Liver (tissue), 9 donors: ENCODE data around the gene TWIST2. TPM values are rescaled to one million over a fixed set of nuclear protein-coding genes. Genes with fewer than 3 reads are reported as not detected.

Experiments
- DNase-seq: peaks from one replicate; pipeline ENCODE4 v3.0.0-alpha.2; 2017; ENCODE audit warnings: low spot score
- H3K27ac ChIP-seq, 2 donors: one replicate each; pipeline ENCODE4 v1.7.0; 2013; ENCODE audit warnings: inconsistent platforms in 2 of 2, low read length in 2 of 2, control low read depth in 1 of 2, low read depth in 1 of 2, mild to moderate bottlenecking in 1 of 2
- H3K27me3 ChIP-seq, 4 donors: one replicate each; pipeline versions ENCODE4 v1.6.1 to v1.7.0; 2013; ENCODE audit warnings: low read length in 3 of 4, inconsistent platforms in 1 of 4, mild to moderate bottlenecking in 1 of 4, moderate library complexity in 1 of 4; ENCODE audit not compliant: control insufficient read depth in 4 of 4, insufficient read depth in 4 of 4
- H3K36me3 ChIP-seq, 4 donors: one replicate each; pipeline versions ENCODE4 v1.6.1 to v1.7.0; 2013; ENCODE audit warnings: low read length in 3 of 4, mild to moderate bottlenecking in 3 of 4, low read depth in 1 of 4, moderate library complexity in 1 of 4; ENCODE audit not compliant: control insufficient read depth in 4 of 4, insufficient read depth in 3 of 4
- H3K4me1 ChIP-seq, 4 donors: one replicate each; pipeline versions ENCODE4 v1.6.1 to v1.7.0; 2013; ENCODE audit warnings: low read length in 3 of 4, mild to moderate bottlenecking in 3 of 4, moderate library complexity in 1 of 4; ENCODE audit not compliant: control insufficient read depth in 4 of 4, insufficient read depth in 4 of 4
- H3K4me3 ChIP-seq, 3 donors: one replicate each; pipeline versions ENCODE4 v1.6.1 to v1.7.0; 2013; ENCODE audit warnings: low read length in 3 of 3, control low read depth in 1 of 3, low read depth in 1 of 3, mild to moderate bottlenecking in 1 of 3
- H3K9ac ChIP-seq, 2 donors: one replicate each; pipeline ENCODE4 v1.7.0; 2013; ENCODE audit warnings: low read length in 2 of 2, mild to moderate bottlenecking in 2 of 2, moderate library complexity in 2 of 2, control low read depth in 1 of 2, low read depth in 1 of 2
- H3K9me3 ChIP-seq, 4 donors: one replicate each; pipeline versions ENCODE4 v1.6.1 to v1.7.0; 2013; ENCODE audit warnings: low read length in 3 of 4; ENCODE audit not compliant: control insufficient read depth in 4 of 4
- EGR1 ChIP-seq, 2 donors: IDR thresholded peaks; 2 replicates each; pipeline ENCODE4 v1.6.1; 2016 to 2018; ENCODE audit warnings: antibody characterized with exemption in 2 of 2, low read depth in 2 of 2
- FOXA1 ChIP-seq: IDR thresholded peaks from 2 replicates; pipeline ENCODE4 v1.6.1; 2016; ENCODE audit warnings: antibody characterized with exemption
- FOXA2 ChIP-seq: IDR thresholded peaks from 2 replicates; pipeline ENCODE4 v1.6.1; 2016; ENCODE audit warnings: antibody characterized with exemption
- GABPA ChIP-seq, 2 donors: IDR thresholded peaks in 1 of 2; conservative IDR thresholded peaks in 1 of 2; 2 replicates each; pipeline ENCODE4 v1.6.1; 2016; ENCODE audit warnings: antibody characterized with exemption in 2 of 2, mild to moderate bottlenecking in 1 of 2, moderate library complexity in 1 of 2
- HNF4A ChIP-seq, 2 donors: conservative IDR thresholded peaks; 2 replicates each; pipeline ENCODE4 v1.6.1; 2016; ENCODE audit warnings: antibody characterized with exemption in 2 of 2, mild to moderate bottlenecking in 2 of 2
- HNF4G ChIP-seq: IDR thresholded peaks from 2 replicates; pipeline ENCODE4 v1.6.1; 2016; ENCODE audit warnings: antibody characterized with exemption
- JUND ChIP-seq, 2 donors: IDR thresholded peaks; 2 replicates each; pipeline ENCODE4 v1.6.1; 2016; ENCODE audit warnings: antibody characterized with exemption in 2 of 2
- NR2F2 ChIP-seq: IDR thresholded peaks from 2 replicates; pipeline ENCODE4 v1.6.1; 2016; ENCODE audit warnings: antibody characterized with exemption
- RAD21 ChIP-seq, 2 donors: IDR thresholded peaks; 2 replicates each; pipeline ENCODE4 v1.6.1; 2016; ENCODE audit warnings: antibody characterized with exemption in 2 of 2, mild to moderate bottlenecking in 2 of 2
- RXRA ChIP-seq, 2 donors: IDR thresholded peaks; 2 replicates each; pipeline ENCODE4 v1.6.1; 2017 to 2018; ENCODE audit warnings: antibody characterized with exemption in 2 of 2, mild to moderate bottlenecking in 1 of 2
- SP1 ChIP-seq: IDR thresholded peaks from 2 replicates; pipeline ENCODE4 v1.6.1; 2018; ENCODE audit warnings: antibody characterized with exemption, mild to moderate bottlenecking
- TAF1 ChIP-seq: conservative IDR thresholded peaks from 2 replicates; pipeline ENCODE4 v1.6.1; 2016; ENCODE audit warnings: antibody characterized with exemption, mild to moderate bottlenecking
- YY1 ChIP-seq: IDR thresholded peaks from 2 replicates; pipeline ENCODE4 v1.6.1; 2016; ENCODE audit warnings: antibody characterized with exemption, mild to moderate bottlenecking
- WGBS: extraction: QIAGEN DNeasy Blood & Tissue Kit; methylation state at CpG from one replicate; pipeline ENCODE4 v1.1.7; 2013; 5-methylcytosine and 5-hydroxymethylcytosine counted together
- polyA plus RNA-seq, 2 donors: library from polyadenylated mRNA; stranded (reverse) in 1 of 2; unstranded in 1 of 2; fragments of 200-250 nt in 1 of 2; fragments of >200 nt in 1 of 2; fragmentation: Nextera tagmentation in 1 of 2; extraction: Ambion mirVana in 1 of 2; gene quantifications; one replicate each; pipeline versions ENCODE4 v1.2.1 to v1.2.3, GENCODE V29; 2013 to 2015
- total RNA-seq, 2 donors: library from RNA; depleted of rRNA; stranded (reverse); fragments of >200 nt; gene quantifications; one replicate each; pipeline ENCODE4 v1.2.3, GENCODE V29; 2014
- TF ChIP-seq, protein P1 (sequence below): IDR thresholded peaks from 2 replicates; pipeline ENCODE4 v1.6.1; 2016; ENCODE audit warnings: antibody characterized with exemption
- TF ChIP-seq, protein P2 (sequence below): IDR thresholded peaks from 2 replicates; pipeline ENCODE4 v1.6.1; 2016; ENCODE audit warnings: antibody characterized with exemption, mild to moderate bottlenecking
- TF ChIP-seq, protein P3 (sequence below): IDR thresholded peaks from 2 replicates; pipeline ENCODE4 v1.6.1; 2016; ENCODE audit warnings: antibody characterized with exemption
- TF ChIP-seq, protein P4 (sequence below): IDR thresholded peaks from 2 replicates; pipeline ENCODE4 v1.6.1; 2016; ENCODE audit warnings: antibody characterized with exemption
- TF ChIP-seq, protein P5 (sequence below): fragments of 150-350 bp; IDR thresholded peaks from 2 replicates; pipeline ENCODE4 v1.5.1; 2017; ENCODE audit warnings: improper control_type of control experiment, low read depth, low read length; ENCODE audit not compliant: missing input control
- donor health status: healthy.
- donor health status: healthy.
- donor health status: healthy.
- donor health status: healthy.
- donor health status: healthy.

The TWIST2 gene
- total and polyA plus RNA-seq, 4 donors, result 0.17 to 0.20 (median 0.19) TPM; not detected in 1

DNA sequence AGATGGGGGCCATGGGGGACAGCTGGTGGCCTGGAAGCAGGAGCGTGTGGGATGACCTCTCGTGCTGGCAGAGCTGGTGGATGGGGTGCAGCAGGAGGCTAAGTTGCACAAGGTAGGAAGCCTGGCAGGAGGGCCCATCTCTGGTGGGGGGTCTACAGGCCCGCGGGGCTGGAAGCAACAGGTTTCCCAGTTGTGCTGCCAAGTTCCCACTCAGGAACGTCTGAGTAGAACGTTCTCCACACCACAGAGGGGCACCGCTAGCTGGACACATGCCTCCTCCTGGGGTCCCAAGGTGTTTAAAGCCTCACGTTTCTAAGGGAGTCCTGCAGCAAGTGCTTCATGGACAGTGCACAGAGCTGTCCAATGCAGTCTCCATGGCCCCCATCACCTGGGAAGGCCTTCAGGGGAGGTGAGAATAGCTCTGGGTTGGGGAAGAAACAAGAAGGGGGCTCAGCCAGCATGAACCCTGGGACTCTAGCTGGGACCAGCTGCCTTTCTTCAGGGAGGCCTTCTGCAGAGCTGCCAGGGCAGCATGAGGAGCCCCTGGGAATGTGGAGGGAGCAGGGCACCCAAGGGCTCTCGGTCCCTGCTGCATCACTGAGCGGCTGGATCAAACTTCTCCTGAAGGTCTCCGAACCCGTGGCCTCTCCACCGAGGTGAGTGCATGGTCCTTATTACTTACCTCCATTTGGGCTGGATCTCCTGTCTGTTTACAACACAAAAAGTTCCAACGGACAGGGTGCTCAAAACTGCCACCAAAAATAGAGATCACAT is 80.0 kb downstream of the TWIST2 start:
- no peak overlapping the region for H3K9ac ChIP-seq
- WGBS, result 86% methylated on average over 14 of the region's 14 CpGs
- H3K4me1 ChIP-seq, result no peaks in the 10 kb centered on the region
- no peak for DNase-seq
- no peak overlapping the region for H3K27ac ChIP-seq
- no peak overlapping the region for H3K4me3 ChIP-seq
- H3K27me3 ChIP-seq, result peaks cover 0 to 5% (median 0%) of the 10 kb centered on the region in 4 donors
- H3K9me3 ChIP-seq, result no peaks in the 10 kb centered on the region
- H3K36me3 ChIP-seq, result no peaks in the 10 kb centered on the region
- TF ChIP-seq, protein P1, sequence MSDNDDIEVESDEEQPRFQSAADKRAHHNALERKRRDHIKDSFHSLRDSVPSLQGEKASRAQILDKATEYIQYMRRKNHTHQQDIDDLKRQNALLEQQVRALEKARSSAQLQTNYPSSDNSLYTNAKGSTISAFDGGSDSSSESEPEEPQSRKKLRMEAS, result no peak
- TF ChIP-seq EGR1 (IDR thresholded peaks at IDR 0.05; ENCODE audit: low read depth in 2 of 2) (no peak), JUND (IDR thresholded peaks at IDR 0.05) (no peak), YY1 (no peak), GABPA (IDR thresholded peaks at IDR 0.05 in 1 of 2, conservative IDR thresholded peaks at IDR 0.05 in 1 of 2) (no peak), RXRA (IDR thresholded peaks at IDR 0.05) (no peak), NR2F2 (no peak), HNF4G (no peak), SP1 (no peak), TAF1 (no peak), RAD21 (IDR thresholded peaks at IDR 0.05) (no peak), FOXA2 (no peak), HNF4A (conservative IDR thresholded peaks at IDR 0.05) (no peak), FOXA1 (no peak)
- TF ChIP-seq, protein P2, sequence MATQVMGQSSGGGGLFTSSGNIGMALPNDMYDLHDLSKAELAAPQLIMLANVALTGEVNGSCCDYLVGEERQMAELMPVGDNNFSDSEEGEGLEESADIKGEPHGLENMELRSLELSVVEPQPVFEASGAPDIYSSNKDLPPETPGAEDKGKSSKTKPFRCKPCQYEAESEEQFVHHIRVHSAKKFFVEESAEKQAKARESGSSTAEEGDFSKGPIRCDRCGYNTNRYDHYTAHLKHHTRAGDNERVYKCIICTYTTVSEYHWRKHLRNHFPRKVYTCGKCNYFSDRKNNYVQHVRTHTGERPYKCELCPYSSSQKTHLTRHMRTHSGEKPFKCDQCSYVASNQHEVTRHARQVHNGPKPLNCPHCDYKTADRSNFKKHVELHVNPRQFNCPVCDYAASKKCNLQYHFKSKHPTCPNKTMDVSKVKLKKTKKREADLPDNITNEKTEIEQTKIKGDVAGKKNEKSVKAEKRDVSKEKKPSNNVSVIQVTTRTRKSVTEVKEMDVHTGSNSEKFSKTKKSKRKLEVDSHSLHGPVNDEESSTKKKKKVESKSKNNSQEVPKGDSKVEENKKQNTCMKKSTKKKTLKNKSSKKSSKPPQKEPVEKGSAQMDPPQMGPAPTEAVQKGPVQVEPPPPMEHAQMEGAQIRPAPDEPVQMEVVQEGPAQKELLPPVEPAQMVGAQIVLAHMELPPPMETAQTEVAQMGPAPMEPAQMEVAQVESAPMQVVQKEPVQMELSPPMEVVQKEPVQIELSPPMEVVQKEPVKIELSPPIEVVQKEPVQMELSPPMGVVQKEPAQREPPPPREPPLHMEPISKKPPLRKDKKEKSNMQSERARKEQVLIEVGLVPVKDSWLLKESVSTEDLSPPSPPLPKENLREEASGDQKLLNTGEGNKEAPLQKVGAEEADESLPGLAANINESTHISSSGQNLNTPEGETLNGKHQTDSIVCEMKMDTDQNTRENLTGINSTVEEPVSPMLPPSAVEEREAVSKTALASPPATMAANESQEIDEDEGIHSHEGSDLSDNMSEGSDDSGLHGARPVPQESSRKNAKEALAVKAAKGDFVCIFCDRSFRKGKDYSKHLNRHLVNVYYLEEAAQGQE, result no peak
- TF ChIP-seq, protein P3, sequence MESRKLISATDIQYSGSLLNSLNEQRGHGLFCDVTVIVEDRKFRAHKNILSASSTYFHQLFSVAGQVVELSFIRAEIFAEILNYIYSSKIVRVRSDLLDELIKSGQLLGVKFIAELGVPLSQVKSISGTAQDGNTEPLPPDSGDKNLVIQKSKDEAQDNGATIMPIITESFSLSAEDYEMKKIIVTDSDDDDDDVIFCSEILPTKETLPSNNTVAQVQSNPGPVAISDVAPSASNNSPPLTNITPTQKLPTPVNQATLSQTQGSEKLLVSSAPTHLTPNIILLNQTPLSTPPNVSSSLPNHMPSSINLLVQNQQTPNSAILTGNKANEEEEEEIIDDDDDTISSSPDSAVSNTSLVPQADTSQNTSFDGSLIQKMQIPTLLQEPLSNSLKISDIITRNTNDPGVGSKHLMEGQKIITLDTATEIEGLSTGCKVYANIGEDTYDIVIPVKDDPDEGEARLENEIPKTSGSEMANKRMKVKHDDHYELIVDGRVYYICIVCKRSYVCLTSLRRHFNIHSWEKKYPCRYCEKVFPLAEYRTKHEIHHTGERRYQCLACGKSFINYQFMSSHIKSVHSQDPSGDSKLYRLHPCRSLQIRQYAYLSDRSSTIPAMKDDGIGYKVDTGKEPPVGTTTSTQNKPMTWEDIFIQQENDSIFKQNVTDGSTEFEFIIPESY, result no peak
- TF ChIP-seq, protein P4, sequence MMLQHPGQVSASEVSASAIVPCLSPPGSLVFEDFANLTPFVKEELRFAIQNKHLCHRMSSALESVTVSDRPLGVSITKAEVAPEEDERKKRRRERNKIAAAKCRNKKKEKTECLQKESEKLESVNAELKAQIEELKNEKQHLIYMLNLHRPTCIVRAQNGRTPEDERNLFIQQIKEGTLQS, result no peak
- TF ChIP-seq, protein P5, sequence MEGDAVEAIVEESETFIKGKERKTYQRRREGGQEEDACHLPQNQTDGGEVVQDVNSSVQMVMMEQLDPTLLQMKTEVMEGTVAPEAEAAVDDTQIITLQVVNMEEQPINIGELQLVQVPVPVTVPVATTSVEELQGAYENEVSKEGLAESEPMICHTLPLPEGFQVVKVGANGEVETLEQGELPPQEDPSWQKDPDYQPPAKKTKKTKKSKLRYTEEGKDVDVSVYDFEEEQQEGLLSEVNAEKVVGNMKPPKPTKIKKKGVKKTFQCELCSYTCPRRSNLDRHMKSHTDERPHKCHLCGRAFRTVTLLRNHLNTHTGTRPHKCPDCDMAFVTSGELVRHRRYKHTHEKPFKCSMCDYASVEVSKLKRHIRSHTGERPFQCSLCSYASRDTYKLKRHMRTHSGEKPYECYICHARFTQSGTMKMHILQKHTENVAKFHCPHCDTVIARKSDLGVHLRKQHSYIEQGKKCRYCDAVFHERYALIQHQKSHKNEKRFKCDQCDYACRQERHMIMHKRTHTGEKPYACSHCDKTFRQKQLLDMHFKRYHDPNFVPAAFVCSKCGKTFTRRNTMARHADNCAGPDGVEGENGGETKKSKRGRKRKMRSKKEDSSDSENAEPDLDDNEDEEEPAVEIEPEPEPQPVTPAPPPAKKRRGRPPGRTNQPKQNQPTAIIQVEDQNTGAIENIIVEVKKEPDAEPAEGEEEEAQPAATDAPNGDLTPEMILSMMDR, result no peak
